Measurements from ENCODE around the gene GINS1.

Gene GINS1

GRCh38 chr20:25477014-25477882 lies 69.8 kb downstream of the GINS1 start:
- Histone ChIP-seq H3K79me2 (ENCODE audit: insufficient read depth, low read length) (no peaks in the 10 kb centered on the region), H3F3A (ENCODE audit: insufficient read depth, low read length) (no peaks in the 10 kb centered on the region), H3K4me1 (ENCODE audit: insufficient read depth, low read length, severe bottlenecking) (no peaks in the 10 kb centered on the region), H3K27ac (ENCODE audit: low read depth, low read length, poor library complexity, severe bottlenecking) (no peak overlapping the region), H3K9me3 (ENCODE audit: low read length) (no peaks in the 10 kb centered on the region), H3K27me3 (ENCODE audit: insufficient read depth, low read length) (no peaks in the 10 kb centered on the region), H3K36me3 (ENCODE audit: insufficient read depth, low read length) (no peaks in the 10 kb centered on the region), H3K4me2 (ENCODE audit: low read length) (no peak overlapping the region), H4K20me1 (ENCODE audit: insufficient read depth, low read length) (no peaks in the 10 kb centered on the region), H2AFZ (ENCODE audit: low read length) (no peak overlapping the region), H3K9ac (ENCODE audit: low read length) (no peak overlapping the region), H3K4me3 (ENCODE audit: low read depth, low read length, poor library complexity, severe bottlenecking) (no peak overlapping the region), H3K9me2 (ENCODE audit: low read depth, low read length) (no peaks in the 10 kb centered on the region)
- TF ChIP-seq EZH2 (IDR thresholded peaks at IDR 0.05; ENCODE audit: borderline replicate concordance, low read length) (no peak), CTCF (IDR thresholded peaks at IDR 0.05; ENCODE audit: low read length) (no peak)

- H3K36me3 ChIP-seq (ENCODE audit: insufficient read depth, low read length) = no peaks in the 10 kb centered on the region
- TF ChIP-seq EZH2 (IDR thresholded peaks at IDR 0.05; ENCODE audit: borderline replicate concordance, low read length) (no peak), CTCF (IDR thresholded peaks at IDR 0.05; ENCODE audit: low read length) (no peak)
- H3K9me3 ChIP-seq (ENCODE audit: low read length) = no peaks in the 10 kb centered on the region
- H3K4me3 ChIP-seq (ENCODE audit: low read depth, low read length, poor library complexity, severe bottlenecking) = no peak overlapping the region
- H3K4me1 ChIP-seq (ENCODE audit: insufficient read depth, low read length, severe bottlenecking) = no peaks in the 10 kb centered on the region
- H3K9ac ChIP-seq (ENCODE audit: low read length) = no peak overlapping the region
- no peak overlapping the region for H3K4me2 ChIP-seq (ENCODE audit: low read length)
- H3K27me3 ChIP-seq (ENCODE audit: insufficient read depth, low read length) = no peaks in the 10 kb centered on the region
- H3F3A ChIP-seq (ENCODE audit: insufficient read depth, low read length) = no peaks in the 10 kb centered on the region
- no peaks in the 10 kb centered on the region for H3K79me2 ChIP-seq (ENCODE audit: insufficient read depth, low read length)
- no peaks in the 10 kb centered on the region for H3K9me2 ChIP-seq (ENCODE audit: low read depth, low read length)
- H2AFZ ChIP-seq (ENCODE audit: low read length) = no peak overlapping the region
- no peaks in the 10 kb centered on the region for H4K20me1 ChIP-seq (ENCODE audit: insufficient read depth, low read length)
- H3K27ac ChIP-seq (ENCODE audit: low read depth, low read length, poor library complexity, severe bottlenecking) = no peak overlapping the region
Measured at GRCh38 chr20:25478889-25479568, 71.6 kb downstream of the GINS1 start.

- Histone ChIP-seq H3F3A (ENCODE audit: insufficient read depth, low read length) (no peaks in the 10 kb centered on the region), H3K4me3 (ENCODE audit: low read depth, low read length, poor library complexity, severe bottlenecking) (no peak overlapping the region), H3K9me2 (ENCODE audit: low read depth, low read length) (no peaks in the 10 kb centered on the region), H3K9ac (ENCODE audit: low read length) (no peak overlapping the region), H3K36me3 (ENCODE audit: insufficient read depth, low read length) (no peaks in the 10 kb centered on the region), H2AFZ (ENCODE audit: low read length) (no peak overlapping the region), H3K4me1 (ENCODE audit: insufficient read depth, low read length, severe bottlenecking) (no peaks in the 10 kb centered on the region), H3K27ac (ENCODE audit: low read depth, low read length, poor library complexity, severe bottlenecking) (no peak overlapping the region), H3K4me2 (ENCODE audit: low read length) (no peak overlapping the region), H3K9me3 (ENCODE audit: low read length) (no peaks in the 10 kb centered on the region), H4K20me1 (ENCODE audit: insufficient read depth, low read length) (no peaks in the 10 kb centered on the region), H3K27me3 (ENCODE audit: insufficient read depth, low read length) (no peaks in the 10 kb centered on the region), H3K79me2 (ENCODE audit: insufficient read depth, low read length) (no peaks in the 10 kb centered on the region)
- TF ChIP-seq CTCF (IDR thresholded peaks at IDR 0.05; ENCODE audit: low read length) = no peak
- no peak for TF ChIP-seq EZH2 (IDR thresholded peaks at IDR 0.05; ENCODE audit: borderline replicate concordance, low read length)
Measured at GRCh38 chr20:25479638-25480037, 72.2 kb downstream of the GINS1 start.
